KMS-11 (cell line): Measurements from ENCODE around the gene ADCY3.

Source experiments
- H2AFZ ChIP-seq: fragments of 200-600 bp; sonication (generic); 2 replicates; pipeline ENCODE4 v1.6.1; 2016; ENCODE audit warnings: antibody characterized with exemption, mixed run types, low read depth
- H3K27ac ChIP-seq: fragments of 200-600 bp; sonication (generic); 2 replicates; pipeline ENCODE4 v1.6.1; 2016; ENCODE audit warnings: mild to moderate bottlenecking, mixed run types
- H3K27me3 ChIP-seq: fragments of 200-600 bp; sonication (generic); 2 replicates; pipeline ENCODE4 v1.6.1; 2017; ENCODE audit warnings: mild to moderate bottlenecking, low read depth, mixed run types, moderate library complexity; ENCODE audit not compliant: insufficient read depth
- H3K36me3 ChIP-seq: fragments of 200-600 bp; sonication (generic); 2 replicates; pipeline ENCODE4 v1.6.1; 2017; ENCODE audit warnings: mild to moderate bottlenecking, mixed run types; ENCODE audit not compliant: insufficient read depth
- H3K4me1 ChIP-seq: fragments of 200-600 bp; sonication (generic); 2 replicates; pipeline ENCODE4 v1.6.1; 2016; ENCODE audit warnings: mild to moderate bottlenecking, low read depth, mixed run types; ENCODE audit not compliant: poor library complexity, severe bottlenecking
- H3K4me2 ChIP-seq: fragments of 200-600 bp; sonication (generic); 2 replicates; pipeline ENCODE4 v1.7.0; 2016; ENCODE audit warnings: mild to moderate bottlenecking, mixed run types
- H3K4me3 ChIP-seq: fragments of 200-600 bp; sonication (generic); IDR thresholded peaks from 2 replicates; pipeline ENCODE4 v1.6.1; 2017; ENCODE audit warnings: low read depth, low read length, mixed read lengths; ENCODE audit not compliant: insufficient read depth
- H3K79me2 ChIP-seq: fragments of 200-600 bp; sonication (generic); 2 replicates; pipeline ENCODE4 v1.6.1; 2016; ENCODE audit warnings: low read depth, mixed run types; ENCODE audit not compliant: insufficient read depth
- H3K9ac ChIP-seq: fragments of 200-600 bp; sonication (generic); 2 replicates; pipeline ENCODE4 v1.6.1; 2016; ENCODE audit warnings: mild to moderate bottlenecking, mixed run types
- H4K20me1 ChIP-seq: fragments of 200-600 bp; sonication (generic); 2 replicates; pipeline ENCODE4 v1.6.1; 2016; ENCODE audit warnings: mild to moderate bottlenecking, mixed run types; ENCODE audit not compliant: insufficient read depth
- CTCF ChIP-seq: fragments of 200-600 bp; sonication (generic); conservative IDR thresholded peaks from 2 replicates; pipeline ENCODE4 v1.6.1; 2017; ENCODE audit warnings: low read depth, mild to moderate bottlenecking, antibody characterized with exemption, low read length, moderate library complexity, mixed read lengths

ADCY3 gene

DNA sequence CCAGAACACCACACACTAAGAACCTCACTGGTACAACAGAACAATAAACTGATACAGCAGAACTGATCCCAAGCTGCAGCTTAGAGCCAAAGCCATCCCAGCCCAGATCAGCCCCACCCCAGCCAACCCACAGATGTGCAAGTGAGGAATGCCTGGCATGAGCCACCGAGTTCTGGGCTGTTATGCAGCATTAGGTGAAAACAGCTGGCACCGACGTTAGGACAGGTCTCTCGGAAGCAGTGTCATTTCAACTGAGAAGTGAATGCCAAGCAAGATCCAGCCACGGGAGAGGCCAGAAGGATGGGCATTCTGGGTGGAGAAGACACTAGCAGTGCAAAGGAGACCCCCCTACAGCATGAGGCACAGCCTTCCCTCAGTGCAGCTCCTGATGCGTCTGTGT lies 38.9 kb downstream of the ADCY3 start:
- Histone ChIP-seq H3K4me1 (peaks cover 4% of the 10 kb centered on the region), H4K20me1 (no peaks in the 10 kb centered on the region), H3K27me3 (no peaks in the 10 kb centered on the region), H3K4me3 (no peak overlapping the region), H3K4me2 (no peak overlapping the region), H3K79me2 (peaks cover 8% of the 10 kb centered on the region), H3K9ac (no peak overlapping the region), H3K36me3 (no peaks in the 10 kb centered on the region), H3K27ac (no peak overlapping the region), H2AFZ (no peak overlapping the region)
- TF ChIP-seq CTCF = no peak

DNA sequence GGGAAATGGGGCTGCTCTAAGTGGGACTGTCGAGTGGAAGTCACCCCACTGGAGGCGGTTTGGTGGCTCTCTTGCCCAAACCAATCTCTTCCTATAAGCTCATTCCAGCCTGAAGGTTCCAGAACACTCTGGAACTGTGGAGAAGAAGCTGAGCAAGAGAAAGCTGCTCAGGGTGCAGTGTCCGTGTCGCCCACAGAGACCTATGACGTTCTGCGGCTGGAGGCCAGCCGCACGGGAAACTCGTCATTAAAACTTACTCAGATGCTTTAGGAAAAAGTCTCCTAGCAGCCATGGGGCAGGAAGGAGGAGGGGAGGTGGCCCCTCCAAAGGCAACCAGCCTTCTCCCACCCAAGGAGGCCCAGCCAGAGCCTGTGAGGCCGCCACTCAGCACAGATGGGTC lies 41.7 kb downstream of the ADCY3 start:
- H4K20me1 ChIP-seq = no peaks in the 10 kb centered on the region
- peaks cover 8% of the 10 kb centered on the region; the same call in 1 of the 2 replicates for H3K79me2 ChIP-seq
- no peak overlapping the region for H3K27ac ChIP-seq
- H3K4me2 ChIP-seq = no peak overlapping the region
- H3K36me3 ChIP-seq = no peaks in the 10 kb centered on the region
- H2AFZ ChIP-seq = no peak overlapping the region
- no peak overlapping the region for H3K4me3 ChIP-seq
- H3K4me1 ChIP-seq = no peaks in the 10 kb centered on the region
- TF ChIP-seq CTCF = no peak
- no peak overlapping the region for H3K9ac ChIP-seq
- no peaks in the 10 kb centered on the region for H3K27me3 ChIP-seq

DNA sequence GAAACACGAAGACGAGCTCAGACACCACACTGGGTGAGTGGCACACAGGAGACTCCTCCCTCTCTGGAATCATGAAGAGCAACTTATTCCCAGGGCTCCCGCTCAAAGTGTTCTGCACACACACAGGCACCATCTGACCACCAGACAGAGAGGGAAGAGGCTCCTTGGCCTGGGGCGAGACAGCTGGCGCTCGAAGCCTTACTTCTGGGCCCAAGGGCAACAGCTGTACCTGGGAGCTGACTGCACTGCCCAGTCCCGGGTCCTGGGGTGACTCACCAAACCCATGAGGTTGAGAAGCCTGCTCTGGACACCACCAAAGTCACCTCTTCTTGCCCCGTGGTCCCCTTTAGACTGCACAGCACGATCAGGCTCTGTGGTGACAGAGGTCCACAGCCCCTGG lies 42.4 kb downstream of the ADCY3 start:
- no peaks in the 10 kb centered on the region for H4K20me1 ChIP-seq
- H2AFZ ChIP-seq = no peak overlapping the region
- H3K27me3 ChIP-seq = no peaks in the 10 kb centered on the region
- H3K4me3 ChIP-seq = no peak overlapping the region
- peaks cover 8% of the 10 kb centered on the region; the same call in 1 of the 2 replicates for H3K79me2 ChIP-seq
- H3K27ac ChIP-seq = no peak overlapping the region
- H3K36me3 ChIP-seq = no peaks in the 10 kb centered on the region
- H3K4me1 ChIP-seq = no peaks in the 10 kb centered on the region
- H3K4me2 ChIP-seq = no peak overlapping the region
- no peak overlapping the region for H3K9ac ChIP-seq
- TF ChIP-seq CTCF = no peak

DNA sequence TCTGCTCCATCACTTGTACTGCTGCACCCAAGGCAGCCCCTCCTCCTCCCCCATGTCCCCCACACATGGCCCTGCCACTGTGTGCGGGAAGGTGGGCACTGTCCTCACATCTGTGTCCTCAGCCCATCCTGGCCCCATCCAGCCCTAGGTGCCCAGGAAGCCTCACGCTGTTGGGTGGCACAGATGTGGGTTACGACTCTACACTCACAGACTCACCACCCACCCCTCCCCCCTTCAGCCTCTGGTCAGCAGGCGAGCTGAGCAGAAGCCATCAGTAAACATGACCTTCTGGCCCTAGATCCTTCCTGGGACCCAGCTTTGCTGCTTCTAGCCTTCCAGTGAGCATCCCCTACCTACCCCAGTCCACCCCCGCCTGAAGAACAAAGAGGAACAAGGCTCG lies 43.0 kb downstream of the ADCY3 start:
- no peaks in the 10 kb centered on the region for H3K36me3 ChIP-seq
- H3K4me2 ChIP-seq = no peak overlapping the region
- no peaks in the 10 kb centered on the region for H4K20me1 ChIP-seq
- H2AFZ ChIP-seq = no peak overlapping the region
- peaks cover 8% of the 10 kb centered on the region; the same call in 1 of the 2 replicates for H3K79me2 ChIP-seq
- H3K4me1 ChIP-seq = no peaks in the 10 kb centered on the region
- TF ChIP-seq CTCF = no peak
- H3K27me3 ChIP-seq = no peaks in the 10 kb centered on the region
- H3K4me3 ChIP-seq = no peak overlapping the region
- no peak overlapping the region for H3K9ac ChIP-seq
- no peak overlapping the region for H3K27ac ChIP-seq

DNA sequence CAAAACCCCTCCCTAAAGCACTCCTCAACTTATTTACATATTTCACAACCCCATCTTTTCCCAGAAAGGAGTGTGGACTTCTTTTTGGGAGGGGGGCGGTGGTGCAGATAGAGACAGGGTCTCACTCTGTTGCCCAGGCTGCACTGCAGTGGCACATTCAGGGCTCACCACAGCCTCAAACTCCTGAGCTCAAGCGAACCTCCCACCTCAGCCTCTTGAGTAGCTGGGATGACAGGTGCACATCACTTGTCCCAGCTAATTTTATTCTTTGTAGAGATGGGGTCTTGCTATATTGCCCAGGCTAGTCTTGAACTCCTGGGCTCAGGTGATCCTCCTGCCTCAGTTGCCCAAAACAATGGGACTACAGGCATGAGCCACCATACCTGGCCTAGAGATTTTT lies 44.1 kb downstream of the ADCY3 start:
- Histone ChIP-seq H3K4me2 (no peak overlapping the region), H3K27me3 (no peaks in the 10 kb centered on the region), H3K79me2 (no peaks in the 10 kb centered on the region), H3K4me3 (no peak overlapping the region), H3K9ac (no peak overlapping the region), H3K27ac (no peak overlapping the region), H3K36me3 (no peaks in the 10 kb centered on the region), H2AFZ (no peak overlapping the region), H4K20me1 (no peaks in the 10 kb centered on the region), H3K4me1 (no peaks in the 10 kb centered on the region)
- no peak for TF ChIP-seq CTCF
